ENCODE data around the gene MTSS2. TPM values are rescaled to one million over a fixed set of nuclear protein-coding genes. Genes with fewer than 3 reads are reported as not detected.

Gene MTSS2
- total RNA-seq, 1 donor from 2014 or later: 57.1 TPM

DNA sequence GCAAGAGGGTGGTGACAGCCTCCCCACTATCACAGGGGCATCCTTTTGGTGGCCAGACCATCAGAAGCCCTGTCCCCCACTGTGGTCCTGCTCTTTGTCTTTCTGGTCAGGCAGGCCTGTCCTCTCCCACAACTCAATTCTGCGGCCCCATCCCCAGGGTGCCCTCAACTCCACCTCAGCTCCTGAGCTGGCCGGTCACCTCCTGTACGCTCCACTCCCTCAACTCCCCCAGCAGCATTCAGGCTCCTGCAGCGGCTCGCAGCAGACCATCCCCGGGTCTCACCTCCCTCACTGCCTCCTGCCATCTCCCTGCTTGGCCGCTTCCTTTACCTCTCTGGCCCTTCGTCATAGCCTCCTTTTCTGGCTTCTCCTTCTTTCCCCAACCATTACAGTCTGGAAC lies 43.4 kb upstream of the MTSS2 start:
- Mint-ChIP-seq H3K4me1 (ENCODE audit: low read depth) (peaks cover 10% of the 10 kb centered on the region), H3K36me3 (ENCODE audit: insufficient read depth) (peaks cover 3% of the 10 kb centered on the region), H3K4me3 (ENCODE audit: low read depth) (no peak overlapping the region), H3K27me3 (no peaks in the 10 kb centered on the region), H3K27ac (peak overlapping the region; percentile 53), H3K9me3 (ENCODE audit: low read depth) (no peaks in the 10 kb centered on the region)
- DNase-seq (ENCODE audit: low spot score, unreplicated experiment): no peak
- TF ChIP-seq, protein P1, sequence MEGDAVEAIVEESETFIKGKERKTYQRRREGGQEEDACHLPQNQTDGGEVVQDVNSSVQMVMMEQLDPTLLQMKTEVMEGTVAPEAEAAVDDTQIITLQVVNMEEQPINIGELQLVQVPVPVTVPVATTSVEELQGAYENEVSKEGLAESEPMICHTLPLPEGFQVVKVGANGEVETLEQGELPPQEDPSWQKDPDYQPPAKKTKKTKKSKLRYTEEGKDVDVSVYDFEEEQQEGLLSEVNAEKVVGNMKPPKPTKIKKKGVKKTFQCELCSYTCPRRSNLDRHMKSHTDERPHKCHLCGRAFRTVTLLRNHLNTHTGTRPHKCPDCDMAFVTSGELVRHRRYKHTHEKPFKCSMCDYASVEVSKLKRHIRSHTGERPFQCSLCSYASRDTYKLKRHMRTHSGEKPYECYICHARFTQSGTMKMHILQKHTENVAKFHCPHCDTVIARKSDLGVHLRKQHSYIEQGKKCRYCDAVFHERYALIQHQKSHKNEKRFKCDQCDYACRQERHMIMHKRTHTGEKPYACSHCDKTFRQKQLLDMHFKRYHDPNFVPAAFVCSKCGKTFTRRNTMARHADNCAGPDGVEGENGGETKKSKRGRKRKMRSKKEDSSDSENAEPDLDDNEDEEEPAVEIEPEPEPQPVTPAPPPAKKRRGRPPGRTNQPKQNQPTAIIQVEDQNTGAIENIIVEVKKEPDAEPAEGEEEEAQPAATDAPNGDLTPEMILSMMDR (IDR thresholded peaks at IDR 0.05; ENCODE audit: unreplicated experiment): no peak

DNA sequence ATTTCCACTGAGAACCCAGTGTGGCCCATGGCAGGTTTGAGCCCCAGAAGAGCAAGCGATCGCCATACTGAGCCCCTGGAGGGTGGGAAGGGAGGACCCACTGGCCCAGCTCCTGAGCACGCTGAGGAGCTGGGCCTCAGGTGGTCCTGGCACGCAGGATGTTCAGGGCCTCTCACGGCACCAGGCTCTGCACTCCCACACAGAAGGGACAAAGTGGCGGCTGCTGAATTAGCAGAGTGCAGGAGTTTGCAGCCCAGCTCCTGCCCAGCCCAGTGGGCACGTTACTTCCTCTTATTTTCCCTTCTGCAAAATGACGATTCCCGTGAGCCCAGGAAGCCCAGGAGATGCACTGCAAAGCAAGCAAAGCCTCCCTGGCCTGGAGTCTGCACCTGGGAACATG lies 42.3 kb upstream of the MTSS2 start:
- peaks cover 3% of the 10 kb centered on the region for H3K36me3 Mint-ChIP-seq (ENCODE audit: insufficient read depth)
- no peak overlapping the region for H3K4me3 Mint-ChIP-seq (ENCODE audit: low read depth)
- no peaks in the 10 kb centered on the region for H3K27me3 Mint-ChIP-seq
- TF ChIP-seq, protein P1 (IDR thresholded peaks at IDR 0.05; ENCODE audit: unreplicated experiment): no peak
- no peak overlapping the region for H3K27ac Mint-ChIP-seq
- DNase-seq (ENCODE audit: low spot score, unreplicated experiment): no peak
- H3K4me1 Mint-ChIP-seq (ENCODE audit: low read depth): peaks cover 12% of the 10 kb centered on the region
- no peaks in the 10 kb centered on the region for H3K9me3 Mint-ChIP-seq (ENCODE audit: low read depth)

DNA sequence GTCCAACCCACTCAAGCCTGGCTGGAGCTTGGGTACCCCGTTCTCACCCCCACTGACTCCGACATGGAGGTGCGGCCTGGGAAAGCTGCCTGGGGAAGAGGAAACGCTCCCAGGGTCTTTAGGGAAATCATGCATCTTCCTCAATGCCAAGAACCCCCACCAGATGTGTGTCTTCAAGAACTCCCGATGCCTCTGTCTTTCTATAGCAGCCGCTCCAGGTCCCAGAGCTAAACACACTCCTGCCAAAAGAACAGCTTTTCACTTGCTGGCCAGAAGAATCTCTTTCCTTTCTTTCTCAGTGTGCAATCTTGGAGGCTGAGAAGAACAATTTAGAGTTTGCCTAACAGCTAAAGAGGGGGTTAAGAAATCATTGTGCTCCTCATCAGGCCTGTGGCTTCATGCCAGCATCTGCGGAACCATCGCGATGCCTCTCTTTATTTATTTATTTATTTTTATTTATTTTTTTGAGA lies 41.1 kb upstream of the MTSS2 start:
- TF ChIP-seq, protein P1 (IDR thresholded peaks at IDR 0.05; ENCODE audit: unreplicated experiment): no peak
- H3K27ac Mint-ChIP-seq: no peak overlapping the region

DNA sequence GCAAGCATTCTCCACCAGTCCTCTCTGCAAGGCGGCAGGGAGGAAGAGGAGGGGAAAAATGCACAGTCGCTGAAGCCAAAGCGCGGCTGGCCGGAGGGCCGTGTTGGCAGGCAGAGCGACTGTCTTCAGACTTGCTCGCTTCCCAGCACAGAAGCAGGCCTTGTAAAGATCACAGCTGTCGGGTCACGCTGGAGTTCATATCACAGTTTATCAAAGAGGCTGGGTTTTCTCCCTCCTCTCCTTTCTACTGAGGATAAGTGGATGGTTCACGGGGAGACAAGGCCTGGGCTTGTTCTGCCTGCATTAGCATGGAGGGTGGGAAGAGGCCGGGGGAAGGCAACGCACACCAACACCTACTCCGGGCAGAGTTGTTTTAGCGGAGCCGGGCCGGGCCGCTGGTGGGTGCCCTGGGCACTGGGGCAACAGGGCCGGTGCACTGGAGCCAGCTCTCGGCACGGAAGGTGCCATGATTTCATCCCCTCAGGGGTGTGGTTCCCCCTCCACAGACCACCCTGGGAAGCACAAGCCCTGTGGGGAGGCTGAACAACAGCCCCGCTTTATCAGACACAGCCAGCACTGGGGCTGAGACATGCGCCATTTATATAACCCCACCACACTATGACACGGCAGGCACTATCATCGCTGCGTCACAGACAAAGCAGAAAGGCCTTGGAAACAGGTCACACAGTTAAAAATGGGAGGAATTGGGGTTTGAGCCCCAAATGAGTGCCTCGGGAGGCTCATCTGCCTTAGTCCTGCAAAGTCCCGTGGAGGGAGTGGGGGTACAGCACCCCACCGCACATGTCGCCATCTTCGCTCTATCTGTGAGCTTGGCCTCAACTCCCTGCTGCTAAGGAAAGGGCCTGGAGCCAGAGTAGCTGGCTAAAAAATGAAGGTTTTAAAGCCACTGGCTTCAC lies 40.3 kb upstream of the MTSS2 start:
- DNase-seq (ENCODE audit: low spot score, unreplicated experiment): no peak
- peak overlapping the region; percentile 49 for H3K27ac Mint-ChIP-seq
- H3K4me3 Mint-ChIP-seq (ENCODE audit: low read depth): no peak overlapping the region
- H3K9me3 Mint-ChIP-seq (ENCODE audit: low read depth): no peaks in the 10 kb centered on the region
- TF ChIP-seq, protein P1 (IDR thresholded peaks at IDR 0.05; ENCODE audit: unreplicated experiment): no peak
- H3K36me3 Mint-ChIP-seq (ENCODE audit: insufficient read depth): peaks cover 4% of the 10 kb centered on the region
- H3K27me3 Mint-ChIP-seq: no peaks in the 10 kb centered on the region
- H3K4me1 Mint-ChIP-seq (ENCODE audit: low read depth): peaks cover 12% of the 10 kb centered on the region

More for the DNA sequence above, 41.1 kb upstream of the MTSS2 start:
- H3K36me3 Mint-ChIP-seq (ENCODE audit: insufficient read depth): peaks cover 4% of the 10 kb centered on the region
- H3K4me1 Mint-ChIP-seq (ENCODE audit: low read depth): peaks cover 12% of the 10 kb centered on the region
- no peaks in the 10 kb centered on the region for H3K9me3 Mint-ChIP-seq (ENCODE audit: low read depth)
- DNase-seq (ENCODE audit: low spot score, unreplicated experiment): no peak
- no peaks in the 10 kb centered on the region for H3K27me3 Mint-ChIP-seq
- H3K4me3 Mint-ChIP-seq (ENCODE audit: low read depth): no peak overlapping the region

DNA sequence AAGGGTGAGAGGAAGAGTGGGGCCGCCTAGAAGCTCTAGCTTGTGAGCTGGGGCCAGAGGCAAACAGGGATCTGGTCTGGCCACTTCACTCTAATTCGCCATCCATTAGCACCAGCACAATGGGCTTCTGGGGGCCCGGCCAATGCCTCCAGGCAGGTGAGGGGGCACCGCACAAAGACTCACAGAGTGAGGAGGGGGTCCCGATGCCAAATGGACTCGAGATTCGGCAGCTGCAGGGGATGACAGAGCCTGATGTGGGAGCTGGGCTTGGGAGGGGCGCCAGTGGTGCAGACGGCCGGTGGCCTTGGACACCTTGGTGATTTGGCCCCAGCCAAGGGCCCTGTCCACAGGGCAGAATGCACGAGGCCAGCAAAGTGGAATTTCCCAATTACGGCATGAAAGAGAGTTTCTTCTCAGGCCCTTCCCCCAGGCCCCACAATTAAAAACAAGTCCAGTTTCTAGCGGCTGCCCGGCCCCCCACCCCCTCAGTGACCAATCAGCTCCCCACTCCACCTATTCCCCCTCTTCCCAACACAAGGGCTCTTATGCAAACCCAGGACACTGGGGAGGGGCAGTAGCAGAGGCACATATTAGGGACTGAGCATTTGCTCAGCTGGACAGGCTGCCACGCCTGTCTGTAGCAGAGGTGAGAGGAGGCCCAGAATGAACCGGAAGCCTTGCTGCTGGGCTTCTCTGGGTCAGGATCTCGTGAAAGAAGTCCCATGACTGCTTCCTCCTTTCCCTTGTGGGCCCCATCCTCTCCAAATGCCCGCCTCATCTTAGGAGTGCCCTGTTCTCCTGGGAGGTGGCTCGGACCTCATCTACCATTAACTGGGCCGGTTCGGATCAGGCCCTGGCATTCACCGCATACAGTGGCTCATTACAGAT lies 39.4 kb upstream of the MTSS2 start:
- no peak for DNase-seq (ENCODE audit: low spot score, unreplicated experiment)
- peaks cover under 1% of the 10 kb centered on the region for H3K9me3 Mint-ChIP-seq (ENCODE audit: low read depth)
- no peak overlapping the region for H3K4me3 Mint-ChIP-seq (ENCODE audit: low read depth)
- peaks cover 12% of the 10 kb centered on the region for H3K4me1 Mint-ChIP-seq (ENCODE audit: low read depth)
- no peaks in the 10 kb centered on the region for H3K27me3 Mint-ChIP-seq
- peaks cover 12% of the 10 kb centered on the region for H3K36me3 Mint-ChIP-seq (ENCODE audit: insufficient read depth)
- TF ChIP-seq, protein P1 (IDR thresholded peaks at IDR 0.05; ENCODE audit: unreplicated experiment): no peak
- peak overlapping the region; percentile 71 for H3K27ac Mint-ChIP-seq

Data from progenitor cell of endocrine pancreas (in vitro differentiated cells).